ENCODE data around the gene SOCS6. TPM values are rescaled to one million over a fixed set of nuclear protein-coding genes. Genes with fewer than 3 reads are reported as not detected.

SOCS6 gene
- total and polyA plus RNA-seq, 2 experiments from 2014 or later: 31.7 to 43.7 TPM

DNA sequence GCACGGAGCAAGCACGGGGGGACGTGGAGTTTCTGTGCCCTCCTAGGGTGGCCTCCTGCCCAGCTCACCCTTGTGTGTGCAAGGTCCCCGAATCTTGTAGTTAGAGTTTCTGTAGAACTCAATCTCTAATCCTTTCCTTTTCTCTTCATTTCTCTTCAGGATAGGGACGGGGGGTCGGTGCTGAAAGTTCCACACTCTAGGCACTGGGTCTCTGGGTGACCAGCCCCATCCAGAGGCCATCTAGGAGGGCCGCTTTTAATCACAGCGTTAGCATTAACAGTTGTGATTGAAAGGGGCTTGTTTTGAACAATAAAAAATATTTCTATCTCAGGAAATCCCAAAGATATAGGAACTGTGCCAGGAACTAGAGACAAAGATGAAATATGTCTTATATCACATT lies 10.5 kb downstream of the SOCS6 start:
- no peak for DNase-seq
- Histone ChIP-seq H3F3A (ENCODE audit: insufficient read depth) (peaks cover 31% of the 10 kb centered on the region), H3K4me3 (no peak overlapping the region), H3K27ac (no peak overlapping the region), H3K4me1 (ENCODE audit: insufficient read depth) (peaks cover 51% of the 10 kb centered on the region), H3K9ac (no peak overlapping the region), H3K36me3 (ENCODE audit: low read depth) (0 out of 2 replicates have a peak, but pooled peaks cover under 1% of the 10 kb centered on the region), H3K79me2 (ENCODE audit: insufficient read depth) (peaks cover 100% of the 10 kb centered on the region), H3K27me3 (replicated peaks; ENCODE audit: insufficient read depth) (no peaks in the 10 kb centered on the region), H4K20me1 (ENCODE audit: insufficient read depth) (peaks cover 39% of the 10 kb centered on the region; the same call in 1 of the 2 replicates), H3K9me3 (ENCODE audit: low read depth) (no peaks in the 10 kb centered on the region), H2AFZ (no peak overlapping the region), H3K4me2 (ENCODE audit: unreplicated experiment) (no peak overlapping the region), H3K9me2 (ENCODE audit: insufficient read depth) (no peaks in the 10 kb centered on the region)
- TF ChIP-seq EZH2phosphoT487 (IDR thresholded peaks at IDR 0.05; ENCODE audit: insufficient read depth, low read depth): no peak
- TF ChIP-seq EZH2 (IDR thresholded peaks at IDR 0.05; ENCODE audit: insufficient read depth, poor library complexity, severe bottlenecking): no peak
- WGBS, 2 experiments (ENCODE audit: low coverage in 1 of 2, low lambda C conversion rate in 2 of 2, missing lambda C conversion rate in 2 of 2): 85 to 86% methylated on average over 8 of the region's 8 CpGs
- in situ Hi-C loops (cut with MboI): no loop called here

DNA sequence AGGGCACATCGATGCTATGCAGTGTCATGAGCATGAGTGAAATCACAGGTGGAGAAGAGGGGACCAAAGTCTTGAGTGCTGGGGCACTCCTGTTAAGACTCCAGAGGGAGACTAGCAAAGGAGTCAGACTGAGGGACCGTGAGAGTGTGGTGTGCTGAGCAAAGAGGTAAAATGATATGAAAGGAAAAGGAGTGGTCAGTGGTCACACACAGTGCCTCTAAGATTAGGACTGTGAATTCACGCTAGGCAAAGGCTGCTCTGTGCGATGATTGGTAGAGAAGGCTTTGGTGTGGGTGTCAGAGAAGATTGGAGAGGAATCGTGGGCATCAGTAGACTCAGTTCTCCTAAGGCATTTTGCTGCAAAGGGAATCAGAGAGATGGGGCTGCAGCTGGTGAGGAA lies 12.8 kb downstream of the SOCS6 start:
- peaks cover 32% of the 10 kb centered on the region; the same call in 1 of the 2 replicates for H4K20me1 ChIP-seq (ENCODE audit: insufficient read depth)
- in situ Hi-C loops (cut with MboI): no loop called here

DNA sequence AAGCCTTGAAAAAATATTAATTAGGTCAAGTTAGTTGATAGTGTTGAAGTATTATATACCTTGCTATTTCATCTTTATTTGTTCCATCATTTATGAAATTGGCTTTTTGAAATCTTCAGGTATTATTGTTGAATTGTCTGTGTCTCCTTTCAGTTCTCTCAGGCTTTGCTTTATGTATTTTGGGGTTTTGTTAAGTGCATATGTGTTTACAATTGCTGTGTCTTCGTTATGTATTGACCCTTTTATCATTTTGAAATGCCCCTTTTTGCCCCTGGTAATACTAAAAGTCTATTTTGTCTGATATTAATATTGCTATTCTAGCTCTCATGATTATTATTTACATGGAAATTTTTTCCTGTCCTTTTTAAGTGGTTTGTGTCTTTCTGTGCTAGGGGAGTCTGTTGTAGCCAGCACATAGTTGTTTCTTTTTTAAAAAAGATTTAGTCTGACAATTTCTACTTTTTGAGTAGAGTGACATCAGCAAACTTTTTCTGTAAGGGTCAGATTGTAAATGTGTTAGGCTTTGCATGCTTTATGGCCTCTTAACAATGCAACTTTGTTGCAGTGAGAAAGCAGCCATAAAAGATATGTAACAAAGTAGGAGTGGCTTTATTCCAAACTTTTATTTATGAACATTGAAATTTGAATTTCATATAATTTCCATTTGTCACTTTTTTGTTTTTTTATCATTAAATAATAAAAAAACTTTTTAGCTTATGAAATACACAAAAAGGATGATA lies 19.9 kb downstream of the SOCS6 start:
- TF ChIP-seq EZH2 (IDR thresholded peaks at IDR 0.05; ENCODE audit: insufficient read depth, poor library complexity, severe bottlenecking) (no peak), EZH2phosphoT487 (IDR thresholded peaks at IDR 0.05; ENCODE audit: insufficient read depth, low read depth) (no peak)
- DNase-seq: no peak

More for the DNA sequence above, 12.8 kb downstream of the SOCS6 start:
- no peak for DNase-seq
- Histone ChIP-seq H3K9me2 (ENCODE audit: insufficient read depth) (no peaks in the 10 kb centered on the region), H3K27ac (no peak overlapping the region), H3K4me2 (ENCODE audit: unreplicated experiment) (no peak overlapping the region), H2AFZ (no peak overlapping the region), H3K4me1 (ENCODE audit: insufficient read depth) (peaks cover 29% of the 10 kb centered on the region), H3K9ac (no peak overlapping the region), H3K79me2 (ENCODE audit: insufficient read depth) (peaks cover 100% of the 10 kb centered on the region), H3K27me3 (replicated peaks; ENCODE audit: insufficient read depth) (no peaks in the 10 kb centered on the region), H3K4me3 (no peak overlapping the region), H3F3A (ENCODE audit: insufficient read depth) (peaks cover 15% of the 10 kb centered on the region), H3K9me3 (ENCODE audit: low read depth) (no peaks in the 10 kb centered on the region), H3K36me3 (ENCODE audit: low read depth) (0 out of 2 replicates have a peak, but pooled peaks cover 3% of the 10 kb centered on the region)
- 97 to 99% methylated on average over 5 of the region's 5 CpGs for WGBS, 2 experiments (ENCODE audit: low coverage in 1 of 2, low lambda C conversion rate in 2 of 2, missing lambda C conversion rate in 2 of 2)
- no peak for TF ChIP-seq EZH2phosphoT487 (IDR thresholded peaks at IDR 0.05; ENCODE audit: insufficient read depth, low read depth)
- no peak for TF ChIP-seq EZH2 (IDR thresholded peaks at IDR 0.05; ENCODE audit: insufficient read depth, poor library complexity, severe bottlenecking)

DNA sequence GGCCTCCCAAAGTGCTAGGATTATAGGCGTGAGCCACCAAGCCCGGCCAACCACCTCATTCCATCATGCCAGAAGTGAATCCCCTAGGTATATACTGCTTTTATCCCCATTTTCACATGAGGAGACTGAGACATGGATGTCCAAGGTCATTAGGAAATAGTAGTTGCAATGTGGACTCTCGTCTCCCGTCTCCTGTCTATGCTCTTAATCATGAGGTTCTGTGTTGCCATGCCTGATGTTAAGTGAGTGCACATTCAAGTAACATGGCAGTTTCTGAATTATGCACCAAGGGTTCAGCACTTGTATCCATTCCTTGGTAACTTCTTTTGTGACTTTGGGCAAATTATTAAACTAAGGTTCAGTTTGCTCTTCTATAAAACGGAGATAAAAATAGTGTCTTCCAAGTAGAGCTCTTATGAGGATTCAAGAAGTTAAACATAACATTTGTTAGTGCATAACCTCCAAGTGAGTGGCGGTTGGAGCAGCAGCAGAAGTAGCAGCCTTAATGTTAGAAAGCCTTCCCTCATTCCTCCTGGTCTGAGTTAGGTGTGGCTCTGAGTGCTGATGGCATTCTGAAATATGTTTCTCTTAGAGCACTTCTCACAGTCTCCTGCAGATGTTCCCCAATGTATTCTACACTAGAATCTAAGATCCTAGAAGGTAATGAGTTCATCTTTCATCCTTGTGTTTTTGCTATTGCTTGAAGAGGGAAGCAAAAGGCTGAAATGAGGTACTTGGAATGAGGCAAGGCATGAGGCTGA lies 21.9 kb downstream of the SOCS6 start:
- Histone ChIP-seq H3K9me3 (ENCODE audit: low read depth) (no peaks in the 10 kb centered on the region), H3F3A (ENCODE audit: insufficient read depth) (peaks cover 42% of the 10 kb centered on the region), H3K9ac (no peak overlapping the region), H3K27ac (no peak overlapping the region), H3K27me3 (replicated peaks; ENCODE audit: insufficient read depth) (no peaks in the 10 kb centered on the region), H3K4me1 (ENCODE audit: insufficient read depth) (peaks cover 15% of the 10 kb centered on the region; the same call in 1 of the 2 replicates), H3K4me3 (no peak overlapping the region), H3K79me2 (ENCODE audit: insufficient read depth) (peaks cover 100% of the 10 kb centered on the region), H2AFZ (no peak overlapping the region), H3K4me2 (ENCODE audit: unreplicated experiment) (no peak overlapping the region), H3K9me2 (ENCODE audit: insufficient read depth) (no peaks in the 10 kb centered on the region), H4K20me1 (ENCODE audit: insufficient read depth) (peaks cover 5% of the 10 kb centered on the region; the same call in 1 of the 2 replicates), H3K36me3 (ENCODE audit: low read depth) (no peaks in the 10 kb centered on the region)
- in situ Hi-C loops (cut with MboI): no loop called here
- 97 to 100% methylated on average over 6 of the region's 6 CpGs for WGBS, 2 experiments (ENCODE audit: low coverage in 1 of 2, low lambda C conversion rate in 2 of 2, missing lambda C conversion rate in 2 of 2)
- TF ChIP-seq EZH2 (IDR thresholded peaks at IDR 0.05; ENCODE audit: insufficient read depth, poor library complexity, severe bottlenecking) (no peak), EZH2phosphoT487 (IDR thresholded peaks at IDR 0.05; ENCODE audit: insufficient read depth, low read depth) (no peak)
- DNase-seq: no peak

More for the DNA sequence above, 19.9 kb downstream of the SOCS6 start:
- H3F3A ChIP-seq (ENCODE audit: insufficient read depth): peaks cover 35% of the 10 kb centered on the region
- peaks cover 100% of the 10 kb centered on the region for H3K79me2 ChIP-seq (ENCODE audit: insufficient read depth)
- peaks cover 13% of the 10 kb centered on the region; the same call in 1 of the 2 replicates for H4K20me1 ChIP-seq (ENCODE audit: insufficient read depth)
- H3K4me3 ChIP-seq: no peak overlapping the region
- H2AFZ ChIP-seq: no peak overlapping the region
- H3K27me3 ChIP-seq (replicated peaks; ENCODE audit: insufficient read depth): no peaks in the 10 kb centered on the region
- peak overlapping the region; percentile 18 for H3K4me2 ChIP-seq (ENCODE audit: unreplicated experiment)
- in situ Hi-C loops (cut with MboI): no loop called here
- H3K9me3 ChIP-seq (ENCODE audit: low read depth): no peaks in the 10 kb centered on the region
- H3K9me2 ChIP-seq (ENCODE audit: insufficient read depth): no peaks in the 10 kb centered on the region
- H3K9ac ChIP-seq: no peak overlapping the region
- peaks cover 15% of the 10 kb centered on the region; the same call in 1 of the 2 replicates for H3K4me1 ChIP-seq (ENCODE audit: insufficient read depth)
- 0 out of 2 replicates have a peak, but pooled peaks cover 3% of the 10 kb centered on the region for H3K36me3 ChIP-seq (ENCODE audit: low read depth)
- WGBS, 2 experiments (ENCODE audit: low coverage in 1 of 2, low lambda C conversion rate in 2 of 2, missing lambda C conversion rate in 2 of 2): 100% methylated on average over 1 of the region's 1 CpG
- H3K27ac ChIP-seq: peak overlapping the region; percentile 19; the same call in 1 of the 2 replicates
